Measurements from ENCODE around the gene NMUR1.

GRCh38 chr2:231548752-231549151, 18.5 kb upstream of the NMUR1 start:
- no peak for TF ChIP-seq CTCF (IDR thresholded peaks at IDR 0.05)
- no peak for TF ChIP-seq POLR2A (IDR thresholded peaks at IDR 0.05)

All from tibial nerve (tissue), 3 donors.